H1 (cell line): ENCODE measurements around the gene NFIA. TPM values are rescaled to one million over a fixed set of nuclear protein-coding genes. Genes with fewer than 3 reads are reported as not detected.

Experiments
- POLR2A ChIP-seq, 2 experiments: IDR thresholded peaks; 1 replicate in 1 of 2; 2 replicates in 1 of 2; pipeline ENCODE4 v1.6.1; 2011; ENCODE audit warnings: low read depth in 2 of 2, low read length in 2 of 2, mild to moderate bottlenecking in 2 of 2; ENCODE audit errors: control extremely low read depth in 1 of 2
- polyA plus RNA-seq, 7 experiments: library from polyadenylated mRNA; depleted of rRNA in 3 of 7; stranded (reverse) in 5 of 7; unstranded in 2 of 7; fragments of >200 nt in 5 of 7; fragments of 200-250 nt in 2 of 7; gene quantifications; 1 replicate in 5 of 7; 2 replicates in 1 of 7; 4 replicates in 1 of 7; pipeline versions ENCODE4 v1.2.1 to v1.2.3, GENCODE V29; 2011 to 2013; ENCODE audit warnings: missing spikeins in 2 of 7, mixed read lengths in 2 of 7
- total RNA-seq: library from RNA; stranded (reverse); fragmentation: NEBNext Ultra II Directional; extraction: Animal tissue kit (Norgen Biotek cat#: 25700); gene quantifications from 2 replicates; pipeline ENCODE4 v1.2.1, GENCODE V29; 2021

Gene NFIA
- total and polyA plus RNA-seq, 2 of the 8 experiments (the other 6 are each of a cell fraction or from before 2014, with no cell fraction given): 1.8 to 2.3 TPM

DNA sequence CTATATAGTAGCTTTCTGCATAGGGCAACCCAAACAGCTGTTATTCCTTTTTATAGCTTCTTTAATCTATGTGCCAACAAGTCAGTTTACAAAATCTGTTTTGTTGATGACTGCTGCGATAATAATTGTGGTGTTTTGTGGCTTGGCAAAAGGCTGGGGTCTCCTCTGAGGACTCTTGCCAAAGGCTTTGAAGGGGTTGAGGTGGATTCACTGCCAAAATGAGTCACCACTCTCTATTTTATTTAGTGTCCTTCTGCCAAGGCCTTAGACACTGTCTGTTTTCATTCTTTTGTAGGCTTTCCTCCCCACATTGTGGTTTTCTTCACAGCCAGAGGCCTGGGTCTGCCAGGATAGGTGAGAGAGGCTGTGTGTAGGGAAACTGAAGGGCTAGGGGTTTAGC, 161.8 kb downstream of the NFIA start (continued):
- no peak for TF ChIP-seq POLR2A (IDR thresholded peaks at IDR 0.05; ENCODE audit: control extremely low read depth in 1 of 2, low read depth in 2 of 2, low read length in 2 of 2)
